Uterus (tissue), 2 donors: Measurements from ENCODE around the gene KPTN.

Source experiments
- CTCF ChIP-seq, 4 experiments: fragments of 200-600 bp in 2 of 4; fragments of 450-650 bp in 2 of 4; sonication (generic) in 2 of 4; IDR thresholded peaks; one replicate each; pipeline ENCODE4 v1.5.1; 2016 to 2019; ENCODE audit warnings: antibody characterized with exemption in 4 of 4, mild to moderate bottlenecking in 2 of 4, moderate library complexity in 1 of 4
- POLR2A ChIP-seq, 2 donors: fragments of 450-650 bp; IDR thresholded peaks; one replicate each; pipeline ENCODE4 v1.6.1; 2016; ENCODE audit warnings: antibody characterized with exemption in 2 of 2, mild to moderate bottlenecking in 1 of 2, moderate library complexity in 1 of 2

GRCh38 chr19:47456721-47457474 is 27.1 kb downstream of the KPTN start:
- no peak for TF ChIP-seq CTCF (IDR thresholded peaks at IDR 0.05)
- TF ChIP-seq POLR2A (IDR thresholded peaks at IDR 0.05), result no peak
